HCT116 (cell line): ENCODE results near the gene ARMC3.

Experiments
- ATF3 ChIP-seq: IDR thresholded peaks from 2 replicates; pipeline ENCODE4 v1.6.1; 2012
- CTCF ChIP-seq, 3 experiments: fragments of 200-600 bp in 1 of 3; sonication (generic) in 1 of 3; IDR thresholded peaks in 2 of 3; conservative IDR thresholded peaks in 1 of 3; 2 replicates each; pipeline ENCODE4 v1.5.1; 2012 to 2017; ENCODE audit warnings: low read depth in 2 of 3, low read length in 2 of 3, antibody characterized with exemption in 1 of 3, borderline replicate concordance in 1 of 3, control low read depth in 1 of 3, mild to moderate bottlenecking in 1 of 3, mixed read lengths in 1 of 3, mixed run types in 1 of 3, moderate library complexity in 1 of 3; ENCODE audit not compliant: insufficient read depth in 1 of 3
- ELF1 ChIP-seq: IDR thresholded peaks from 2 replicates; pipeline ENCODE4 v1.6.1; 2012; ENCODE audit warnings: low read depth, borderline replicate concordance
- EZH2 ChIP-seq: fragments of 200-600 bp; sonication (generic); IDR thresholded peaks from 2 replicates; pipeline ENCODE4 v1.6.1; 2017; ENCODE audit warnings: antibody characterized with exemption, mixed run types
- POLR2A ChIP-seq: IDR thresholded peaks from 2 replicates; pipeline ENCODE4 v1.7.0; 2011; ENCODE audit warnings: borderline replicate concordance; ENCODE audit not compliant: insufficient read depth, insufficient read length; ENCODE audit errors: extremely low read depth
- POLR2AphosphoS5 ChIP-seq: IDR thresholded peaks from 2 replicates; pipeline ENCODE4 v1.6.1; 2011; ENCODE audit warnings: mild to moderate bottlenecking, low read depth, low read length, moderate library complexity
- SIN3A ChIP-seq: IDR thresholded peaks from 2 replicates; pipeline ENCODE4 v1.6.1; 2012; ENCODE audit warnings: low read depth
- TF ChIP-seq, protein P1 (sequence below): IDR thresholded peaks from 2 replicates; pipeline ENCODE4 v1.6.1; 2011; ENCODE audit warnings: mild to moderate bottlenecking, low read length, moderate library complexity; ENCODE audit not compliant: insufficient replicate concordance; ENCODE audit errors: extremely low read depth

- TF ChIP-seq CTCF (IDR thresholded peaks at IDR 0.05 in 2 of 3, conservative IDR thresholded peaks at IDR 0.05 in 1 of 3; ENCODE audit: borderline replicate concordance in 1 of 3, insufficient read depth in 1 of 3, low read depth in 2 of 3, low read length in 2 of 3) (no peak), SIN3A (no peak), ELF1 (no peak), POLR2A (no peak), EZH2 (no peak), POLR2AphosphoS5 (no peak), ATF3 (no peak)
- TF ChIP-seq, protein P1, sequence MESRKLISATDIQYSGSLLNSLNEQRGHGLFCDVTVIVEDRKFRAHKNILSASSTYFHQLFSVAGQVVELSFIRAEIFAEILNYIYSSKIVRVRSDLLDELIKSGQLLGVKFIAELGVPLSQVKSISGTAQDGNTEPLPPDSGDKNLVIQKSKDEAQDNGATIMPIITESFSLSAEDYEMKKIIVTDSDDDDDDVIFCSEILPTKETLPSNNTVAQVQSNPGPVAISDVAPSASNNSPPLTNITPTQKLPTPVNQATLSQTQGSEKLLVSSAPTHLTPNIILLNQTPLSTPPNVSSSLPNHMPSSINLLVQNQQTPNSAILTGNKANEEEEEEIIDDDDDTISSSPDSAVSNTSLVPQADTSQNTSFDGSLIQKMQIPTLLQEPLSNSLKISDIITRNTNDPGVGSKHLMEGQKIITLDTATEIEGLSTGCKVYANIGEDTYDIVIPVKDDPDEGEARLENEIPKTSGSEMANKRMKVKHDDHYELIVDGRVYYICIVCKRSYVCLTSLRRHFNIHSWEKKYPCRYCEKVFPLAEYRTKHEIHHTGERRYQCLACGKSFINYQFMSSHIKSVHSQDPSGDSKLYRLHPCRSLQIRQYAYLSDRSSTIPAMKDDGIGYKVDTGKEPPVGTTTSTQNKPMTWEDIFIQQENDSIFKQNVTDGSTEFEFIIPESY = no peak
Observed at GRCh38 chr10:22931948-22932347, 4.1 kb downstream of the ARMC3 start.
